DND-41 (cell line): ENCODE measurements around the gene PRKCE.

ENCODE experiments used
- ATAC-seq: fragments of 200-7000 bp; cut with Tn5 transposase; 3 replicates; pipeline ENCODE4 v1.9.1; 2021; ENCODE audit warnings: low read depth; ENCODE audit not compliant: insufficient read depth
- DNase-seq: peaks from one replicate; pipeline ENCODE4 v3.0.0-alpha.2; 2020
- H2AFZ ChIP-seq: 2 replicates; pipeline ENCODE4 v1.6.0; 2012; ENCODE audit warnings: low read depth, low read length
- H3K27ac ChIP-seq: 2 replicates; pipeline ENCODE4 v1.5.1; 2012; ENCODE audit warnings: low read length, inconsistent platforms
- H3K27me3 ChIP-seq: fragments of 200-600 bp; sonication (generic); 2 replicates; pipeline ENCODE4 v1.6.0; 2012; ENCODE audit warnings: low read length, mild to moderate bottlenecking, inconsistent platforms; ENCODE audit not compliant: insufficient read depth, poor library complexity
- H3K36me3 ChIP-seq: 2 replicates; pipeline ENCODE4 v1.5.1; 2012; ENCODE audit warnings: low read length, inconsistent platforms; ENCODE audit not compliant: insufficient read depth
- H3K4me1 ChIP-seq: 2 replicates; pipeline ENCODE4 v1.5.1; 2012; ENCODE audit warnings: mild to moderate bottlenecking, low read length; ENCODE audit not compliant: insufficient read depth
- H3K4me2 ChIP-seq: 2 replicates; pipeline ENCODE4 v1.6.0; 2012; ENCODE audit warnings: mild to moderate bottlenecking, moderate library complexity, low read length, inconsistent platforms; ENCODE audit not compliant: insufficient read depth
- H3K4me3 ChIP-seq, 2 experiments: fragments of 200-600 bp in 1 of 2; shearing (Covaris generic) in 1 of 2; 2 replicates each; pipeline ENCODE4 v1.5.1; 2012 to 2016; ENCODE audit warnings: inconsistent platforms in 2 of 2, low read length in 2 of 2, mild to moderate bottlenecking in 2 of 2, low read depth in 1 of 2, moderate library complexity in 1 of 2
- H3K79me2 ChIP-seq: 2 replicates; pipeline ENCODE4 v1.6.0; 2012; ENCODE audit warnings: low read length, inconsistent platforms; ENCODE audit not compliant: insufficient read depth
- H3K9ac ChIP-seq: 2 replicates; pipeline ENCODE4 v1.6.0; 2012; ENCODE audit warnings: low read depth, mild to moderate bottlenecking, inconsistent platforms, low read length, moderate library complexity
- H3K9me3 ChIP-seq: 2 replicates; pipeline ENCODE4 v1.5.1; 2012; ENCODE audit warnings: low read length, moderate library complexity, mild to moderate bottlenecking, inconsistent platforms; ENCODE audit not compliant: insufficient read depth, severe bottlenecking
- H4K20me1 ChIP-seq: 2 replicates; pipeline ENCODE4 v1.6.0; 2012; ENCODE audit warnings: low read length; ENCODE audit not compliant: insufficient read depth
- EZH2 ChIP-seq: IDR thresholded peaks from 3 replicates; pipeline ENCODE4 v1.6.1; 2012; ENCODE audit warnings: borderline replicate concordance, low read depth, mild to moderate bottlenecking, moderate library complexity, low read length, inconsistent platforms; ENCODE audit not compliant: severe bottlenecking
- TF ChIP-seq, protein P1 (sequence below): IDR thresholded peaks from 2 replicates; pipeline ENCODE4 v1.5.1; 2012; ENCODE audit warnings: borderline replicate concordance, low read length, moderate library complexity, mild to moderate bottlenecking; ENCODE audit not compliant: poor library complexity, severe bottlenecking; ENCODE audit errors: extremely low read depth

Gene PRKCE

DNA sequence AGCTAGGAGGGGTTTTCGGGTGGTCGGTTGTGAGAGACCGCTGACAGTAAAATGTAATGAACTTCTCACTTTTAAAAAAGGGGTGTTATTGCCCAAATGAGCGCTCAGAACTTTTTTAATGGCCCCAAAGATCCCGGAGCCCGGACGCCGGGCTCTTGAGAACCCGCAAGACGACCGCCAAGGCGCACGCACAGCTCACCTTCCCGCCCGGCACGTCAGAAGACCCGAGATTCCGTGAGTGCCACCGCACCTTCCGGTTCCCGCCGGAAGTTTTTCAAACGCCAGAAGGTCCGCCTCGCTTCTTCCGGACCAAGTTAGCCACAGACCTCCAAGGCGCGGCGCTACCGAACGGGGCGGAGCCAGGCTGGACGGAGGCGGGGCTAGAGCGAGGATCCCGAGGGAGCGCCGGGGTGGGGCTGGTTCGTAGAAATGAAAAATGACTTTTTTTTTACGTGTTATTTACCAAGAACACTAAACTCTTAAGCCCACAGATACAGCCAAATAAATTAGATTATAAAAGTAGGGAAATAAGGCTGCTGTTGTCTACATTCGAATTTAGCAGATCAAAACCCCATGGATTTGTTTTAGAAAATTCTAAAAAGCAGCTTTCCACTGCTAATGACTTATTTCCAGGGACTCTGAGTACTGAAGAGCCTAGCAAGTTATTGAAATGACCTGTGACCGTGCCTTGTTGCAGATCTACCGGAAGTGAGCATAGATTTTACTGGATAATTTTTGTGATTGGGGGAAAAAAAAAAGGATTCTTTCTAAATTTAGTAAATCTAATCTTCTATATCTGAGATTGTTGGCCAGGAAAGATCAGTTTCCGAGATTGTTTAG lies 40.2 kb upstream of the PRKCE start, which contains the start of gene SRBD1:
TSS of gene SRBD1 (minus strand) at position 248 of the 840 bp plus-strand sequence. CDS start 5,826 bp downstream, outside the sequence.
- H2AFZ ChIP-seq, result peak within 1 kb of the TSS; percentile 71
- ATAC-seq (peak; percentile 93), DNase-seq (peak; percentile 95)
- H3K79me2 ChIP-seq, result peaks cover 42% of the 10 kb centered on the region
- H3K36me3 ChIP-seq, result no peaks in the 10 kb centered on the region
- H3K4me3 ChIP-seq, result peak within 1 kb of the TSS; percentile 41 to 71
- peak within 1 kb of the TSS; percentile 72 for H3K4me2 ChIP-seq
- H3K27me3 ChIP-seq, result no peaks in the 10 kb centered on the region
- H4K20me1 ChIP-seq, result no peaks in the 10 kb centered on the region
- TF ChIP-seq, protein P1, sequence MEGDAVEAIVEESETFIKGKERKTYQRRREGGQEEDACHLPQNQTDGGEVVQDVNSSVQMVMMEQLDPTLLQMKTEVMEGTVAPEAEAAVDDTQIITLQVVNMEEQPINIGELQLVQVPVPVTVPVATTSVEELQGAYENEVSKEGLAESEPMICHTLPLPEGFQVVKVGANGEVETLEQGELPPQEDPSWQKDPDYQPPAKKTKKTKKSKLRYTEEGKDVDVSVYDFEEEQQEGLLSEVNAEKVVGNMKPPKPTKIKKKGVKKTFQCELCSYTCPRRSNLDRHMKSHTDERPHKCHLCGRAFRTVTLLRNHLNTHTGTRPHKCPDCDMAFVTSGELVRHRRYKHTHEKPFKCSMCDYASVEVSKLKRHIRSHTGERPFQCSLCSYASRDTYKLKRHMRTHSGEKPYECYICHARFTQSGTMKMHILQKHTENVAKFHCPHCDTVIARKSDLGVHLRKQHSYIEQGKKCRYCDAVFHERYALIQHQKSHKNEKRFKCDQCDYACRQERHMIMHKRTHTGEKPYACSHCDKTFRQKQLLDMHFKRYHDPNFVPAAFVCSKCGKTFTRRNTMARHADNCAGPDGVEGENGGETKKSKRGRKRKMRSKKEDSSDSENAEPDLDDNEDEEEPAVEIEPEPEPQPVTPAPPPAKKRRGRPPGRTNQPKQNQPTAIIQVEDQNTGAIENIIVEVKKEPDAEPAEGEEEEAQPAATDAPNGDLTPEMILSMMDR, result no peak
- no peak for TF ChIP-seq EZH2
- no peaks in the 10 kb centered on the region for H3K9me3 ChIP-seq
- peak within 1 kb of the TSS; percentile 74 for H3K27ac ChIP-seq
- H3K4me1 ChIP-seq, result peaks cover 26% of the 10 kb centered on the region
- H3K9ac ChIP-seq, result peak within 1 kb of the TSS; percentile 73

DNA sequence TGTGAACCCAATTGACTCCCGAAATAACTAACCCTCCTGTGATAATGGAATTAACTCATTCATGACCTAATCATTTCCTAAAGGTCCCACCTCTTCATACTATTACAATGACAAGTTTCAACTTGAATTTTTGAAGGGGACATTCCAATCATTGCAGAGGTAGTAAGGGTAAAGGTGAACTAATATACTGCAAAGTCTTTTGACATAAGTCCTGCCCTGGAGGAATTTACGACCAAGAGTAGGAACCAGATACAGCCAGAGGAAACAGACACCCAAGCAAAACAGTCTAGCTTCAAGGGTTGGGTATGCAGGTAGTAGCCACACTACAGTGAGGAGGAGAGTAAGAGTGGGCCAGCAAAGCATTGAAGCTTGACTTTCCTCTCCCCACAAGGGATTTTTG lies 39.2 kb upstream of the PRKCE start:
- Histone ChIP-seq H3K9ac (no peak overlapping the region), H3K27me3 (no peaks in the 10 kb centered on the region), H3K79me2 (peaks cover 32% of the 10 kb centered on the region), H3K9me3 (no peaks in the 10 kb centered on the region), H3K4me2 (no peak overlapping the region), H4K20me1 (no peaks in the 10 kb centered on the region), H3K4me3 (no peak overlapping the region), H2AFZ (no peak overlapping the region), H3K4me1 (peaks cover 26% of the 10 kb centered on the region), H3K27ac (no peak overlapping the region), H3K36me3 (no peaks in the 10 kb centered on the region)
- TF ChIP-seq, protein P1, result no peak
- TF ChIP-seq EZH2, result no peak
- DNase-seq, result no peak
- no peak for ATAC-seq

DNA sequence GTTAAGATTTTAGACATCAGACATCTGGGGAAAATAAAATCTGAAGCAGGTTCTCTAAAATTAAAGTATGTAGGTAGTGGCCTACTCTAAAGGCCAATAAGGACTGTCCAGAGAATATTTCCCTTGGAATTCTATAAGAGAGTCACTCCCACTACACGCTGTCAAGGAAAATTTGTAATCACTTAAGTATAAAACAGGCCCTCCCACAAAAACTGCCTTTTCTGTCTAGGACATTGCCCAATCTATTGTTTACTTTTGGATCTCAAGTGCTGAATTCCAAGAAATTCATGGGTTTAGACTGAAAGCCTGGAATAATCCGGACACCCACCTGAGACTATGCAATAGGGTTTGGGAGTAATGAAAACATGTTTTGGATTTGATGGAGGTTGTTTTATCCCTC lies 38.7 kb upstream of the PRKCE start:
- ATAC-seq (no peak), DNase-seq (no peak)
- Histone ChIP-seq H4K20me1 (no peaks in the 10 kb centered on the region), H3K79me2 (peaks cover 27% of the 10 kb centered on the region), H3K4me1 (peaks cover 26% of the 10 kb centered on the region), H3K9me3 (no peaks in the 10 kb centered on the region), H3K36me3 (no peaks in the 10 kb centered on the region), H2AFZ (no peak overlapping the region), H3K27me3 (no peaks in the 10 kb centered on the region), H3K9ac (no peak overlapping the region), H3K27ac (no peak overlapping the region), H3K4me3 (no peak overlapping the region), H3K4me2 (no peak overlapping the region)
- TF ChIP-seq, protein P1, result no peak
- no peak for TF ChIP-seq EZH2
